Endothelial cell of umbilical vein (primary cell): ENCODE data around the gene DNMT3L. TPM values are rescaled to one million over a fixed set of nuclear protein-coding genes. Genes with fewer than 3 reads are reported as not detected.
"Not testable (repeated sequence)": the region's sequence is repeated elsewhere in the genome, so short reads cannot be mapped to it uniquely, and the experiment has no call there.

ENCODE experiments used
- BruUV-seq: library from RNA; stranded (reverse); fragments of 400-500 nt; replicated peaks from 2 replicates; lab custom pipeline; 2021; lab: Mats Ljungman, UMichigan
- CTCF ChIA-PET: fragments of 300-600, 350-600 bp; sonication (Branson Sonifier 250); formaldehyde crosslinking; loops from one replicate; lab custom pipeline; 2021; ENCODE audit warnings: antibody characterized with exemption, inconsistent platforms; lab: Charles Lee
- POLR2A ChIA-PET: fragments of 300-600, 350-600 bp; sonication (Branson Sonifier 250); formaldehyde crosslinking; loops from one replicate; lab custom pipeline; 2021; ENCODE audit warnings: antibody characterized with exemption, inconsistent platforms; lab: Charles Lee
- DNase-seq: peaks from one replicate; pipeline ENCODE4 v3.0.0-alpha.2; 2011; ENCODE audit warnings: low read depth, low spot score
- FAIRE-seq: peaks from 2 replicates; lab custom pipeline; 2011; peaks lifted over from hg19 to GRCh38; lab: Jason Lieb, UNC
- H2AFZ ChIP-seq: 2 replicates; pipeline ENCODE4 v1.6.0; 2012; ENCODE audit warnings: low read depth, low read length, control low read depth, inconsistent platforms
- H3K27ac ChIP-seq: 2 replicates; pipeline ENCODE4 v1.5.1; 2011; ENCODE audit warnings: low read depth, mild to moderate bottlenecking, control low read depth, low read length, moderate library complexity; ENCODE audit not compliant: insufficient read depth
- H3K27me3 ChIP-seq, 2 experiments: 2 replicates each; pipeline versions ENCODE4 v1.6.0 to v1.6.1; 2011; ENCODE audit warnings: low read length in 2 of 2, mixed read lengths in 1 of 2; ENCODE audit not compliant: control insufficient read depth in 2 of 2, insufficient read depth in 2 of 2
- H3K36me3 ChIP-seq, 2 experiments: 2 replicates in 1 of 2; 3 replicates in 1 of 2; pipeline ENCODE4 v1.5.1; 2011; ENCODE audit warnings: low read length in 2 of 2, mild to moderate bottlenecking in 1 of 2, moderate library complexity in 1 of 2; ENCODE audit not compliant: control insufficient read depth in 2 of 2, insufficient read depth in 2 of 2; ENCODE audit errors: extremely low read depth in 1 of 2
- H3K4me1 ChIP-seq: 3 replicates; pipeline ENCODE4 v1.5.1; 2011; ENCODE audit warnings: mild to moderate bottlenecking, low read length; ENCODE audit not compliant: control insufficient read depth, insufficient read depth; ENCODE audit errors: extremely low read depth
- H3K4me2 ChIP-seq: 2 replicates; pipeline ENCODE4 v1.6.1; 2011; ENCODE audit warnings: low read length, control low read depth, mixed read lengths; ENCODE audit not compliant: insufficient read depth
- H3K4me3 ChIP-seq, 3 experiments: fragments of 200-600 bp in 1 of 3; sonication (generic), shearing (Covaris generic) in 1 of 3; replicated peaks in 1 of 3; 2 replicates each; pipeline ENCODE4 v1.5.1; 2011 to 2016; ENCODE audit warnings: control low read depth in 3 of 3, low read length in 3 of 3, mild to moderate bottlenecking in 2 of 3, inconsistent platforms in 1 of 3, low read depth in 1 of 3, moderate library complexity in 1 of 3; ENCODE audit not compliant: insufficient read depth in 1 of 3
- H3K79me2 ChIP-seq: 2 replicates; pipeline ENCODE4 v1.6.0; 2012; ENCODE audit warnings: low read length, inconsistent platforms; ENCODE audit not compliant: control insufficient read depth, insufficient read depth
- H3K9ac ChIP-seq: replicated peaks from 2 replicates; pipeline ENCODE3; 2011; ENCODE audit warnings: low read length, control low read depth; ENCODE audit not compliant: insufficient read depth; ENCODE audit errors: extremely low read depth
- H3K9me1 ChIP-seq: replicated peaks from 3 replicates; pipeline ENCODE4 v1.6.0; 2011; ENCODE audit warnings: mild to moderate bottlenecking, low read length; ENCODE audit not compliant: control insufficient read depth, insufficient read depth; ENCODE audit errors: extremely low read depth
- H3K9me3 ChIP-seq: replicated peaks from 2 replicates; pipeline ENCODE4 v1.5.1; 2012; ENCODE audit warnings: low read length, inconsistent platforms; ENCODE audit not compliant: control insufficient read depth, insufficient read depth
- H4K20me1 ChIP-seq: replicated peaks from 2 replicates; pipeline ENCODE3; 2011; ENCODE audit warnings: mild to moderate bottlenecking, low read length; ENCODE audit not compliant: control insufficient read depth, insufficient read depth; ENCODE audit errors: extremely low read depth
- CTCF ChIP-seq, 2 donors: IDR thresholded peaks; 1 replicate in 1 of 2; 2 replicates in 1 of 2; pipeline ENCODE4 v1.5.1; 2011; ENCODE audit warnings: low read length in 2 of 2, mild to moderate bottlenecking in 2 of 2, moderate library complexity in 2 of 2, control low read depth in 1 of 2, inconsistent platforms in 1 of 2, low read depth in 1 of 2; ENCODE audit not compliant: insufficient read depth in 1 of 2; ENCODE audit errors: extremely low read depth in 1 of 2
- EZH2 ChIP-seq: IDR thresholded peaks from 2 replicates; pipeline ENCODE4 v1.6.1; 2012; ENCODE audit warnings: borderline replicate concordance, low read depth, mild to moderate bottlenecking, moderate library complexity, low read length, inconsistent platforms; ENCODE audit not compliant: severe bottlenecking
- GATA2 ChIP-seq: IDR thresholded peaks from 2 replicates; pipeline ENCODE4 v1.7.0; 2011; ENCODE audit warnings: low read depth, mild to moderate bottlenecking, moderate library complexity, mixed read lengths, low read length; ENCODE audit not compliant: insufficient read length, insufficient read depth
- JUN ChIP-seq: IDR thresholded peaks from 2 replicates; pipeline ENCODE4 v1.6.1; 2011; ENCODE audit warnings: borderline replicate concordance, low read depth; ENCODE audit not compliant: insufficient read length, insufficient read depth
- MAX ChIP-seq: IDR thresholded peaks from 2 replicates; pipeline ENCODE4 v1.6.1; 2011; ENCODE audit not compliant: insufficient read depth, insufficient read length
- POLR2AphosphoS5 ChIP-seq: IDR thresholded peaks from 2 replicates; pipeline ENCODE4 v1.6.1; 2012; ENCODE audit warnings: low read depth, mild to moderate bottlenecking, control low read depth, low read length, moderate library complexity; ENCODE audit not compliant: insufficient read depth
- dilution Hi-C: fragments of 300-500 bp; cut with MboI; formaldehyde crosslinking; loops from one replicate; pipeline ENCODE4 v1.15.0; 2019; ENCODE audit warnings: low sequenced_read_pairs; ENCODE audit not compliant: extremely low pct_ligation_motif_present
- intact Hi-C: fragments of 100-400 bp; cut with micrococcal nuclease; formaldehyde crosslinking; loops from one replicate; pipeline ENCODE4 v1.10.0; 2022
- polyA plus RNA-seq, 4 experiments: library from polyadenylated mRNA; depleted of rRNA in 3 of 4; stranded (reverse) in 3 of 4; unstranded in 1 of 4; fragments of >200 nt; gene quantifications; 2 replicates each; pipeline versions ENCODE4 v1.2.1 to v1.2.3, GENCODE V29; 2011 to 2012; ENCODE audit warnings: missing spikeins in 1 of 4
- total RNA-seq: library from RNA; stranded (reverse); gene quantifications from 2 replicates; pipeline ENCODE4 v1.2.3, GENCODE V29; 2021

The DNMT3L gene
- total and polyA plus RNA-seq, 2 donors (not counting 3 experiments of a cell fraction or from before 2014, with no cell fraction given) = not detected

- Histone ChIP-seq H2AFZ (no peak overlapping the region), H3K36me3 (peaks cover 0 to 8% of the 10 kb centered on the region in 2 experiments), H3K27ac (no peak overlapping the region), H3K27me3 (no peaks in the 10 kb centered on the region), H3K4me1 (peaks cover 25% of the 10 kb centered on the region), H3K9me3 (no peaks in the 10 kb centered on the region), H3K79me2 (peaks cover 45% of the 10 kb centered on the region), H3K4me3 (no peak overlapping the region), H3K4me2 (no peak overlapping the region), H3K9ac (no peak overlapping the region), H4K20me1 (no peaks in the 10 kb centered on the region), H3K9me1 (no peaks in the 10 kb centered on the region)
- dilution Hi-C loops (no loop called here), intact Hi-C loops (no loop called here)
- FAIRE-seq (no peak), DNase-seq (no peak)
- CTCF ChIA-PET = interaction anchor here (2.4 kb wide), 1 partner anchor 9 kb away, joined by 6 read pairs; no protein-coding TSS in a partner anchor
- POLR2A ChIA-PET = no interaction called here
- TF ChIP-seq CTCF (IDR thresholded peaks at IDR 0.05; ENCODE audit: extremely low read depth in 1 of 2, insufficient read depth in 1 of 2, low read depth in 1 of 2, low read length in 2 of 2) = no peak
- TF ChIP-seq POLR2AphosphoS5 = no peak
- TF ChIP-seq EZH2 = no peak
- no peak for TF ChIP-seq JUN
- no peak for TF ChIP-seq GATA2
- TF ChIP-seq MAX = no peak
- BruUV-seq = no TSS peak
Measured at GRCh38 chr21:44303490-44303981, 41.8 kb upstream of the DNMT3L start.

GRCh38 chr21:44302573-44303401, 41.1 kb upstream of the DNMT3L start:
- H3K4me1 ChIP-seq = peaks cover 25% of the 10 kb centered on the region
- H3K4me2 ChIP-seq, H3K27me3 ChIP-seq, H3K9me3 ChIP-seq, H3K9ac ChIP-seq, BruUV-seq, POLR2A ChIA-PET, H3K4me3 ChIP-seq, H3K27ac ChIP-seq, H3K9me1 ChIP-seq, H2AFZ ChIP-seq, H4K20me1 ChIP-seq, dilution Hi-C loops, DNase-seq, intact Hi-C loops, H3K36me3 ChIP-seq, CTCF ChIA-PET, FAIRE-seq: not testable (repeated sequence)
- H3K79me2 ChIP-seq = peaks cover 45% of the 10 kb centered on the region
